Measurements from ENCODE around the gene PARN.
"Not testable (repeated sequence)": the region's sequence is repeated elsewhere in the genome, so short reads cannot be mapped to it uniquely, and the experiment has no call there.

PARN gene

DNA sequence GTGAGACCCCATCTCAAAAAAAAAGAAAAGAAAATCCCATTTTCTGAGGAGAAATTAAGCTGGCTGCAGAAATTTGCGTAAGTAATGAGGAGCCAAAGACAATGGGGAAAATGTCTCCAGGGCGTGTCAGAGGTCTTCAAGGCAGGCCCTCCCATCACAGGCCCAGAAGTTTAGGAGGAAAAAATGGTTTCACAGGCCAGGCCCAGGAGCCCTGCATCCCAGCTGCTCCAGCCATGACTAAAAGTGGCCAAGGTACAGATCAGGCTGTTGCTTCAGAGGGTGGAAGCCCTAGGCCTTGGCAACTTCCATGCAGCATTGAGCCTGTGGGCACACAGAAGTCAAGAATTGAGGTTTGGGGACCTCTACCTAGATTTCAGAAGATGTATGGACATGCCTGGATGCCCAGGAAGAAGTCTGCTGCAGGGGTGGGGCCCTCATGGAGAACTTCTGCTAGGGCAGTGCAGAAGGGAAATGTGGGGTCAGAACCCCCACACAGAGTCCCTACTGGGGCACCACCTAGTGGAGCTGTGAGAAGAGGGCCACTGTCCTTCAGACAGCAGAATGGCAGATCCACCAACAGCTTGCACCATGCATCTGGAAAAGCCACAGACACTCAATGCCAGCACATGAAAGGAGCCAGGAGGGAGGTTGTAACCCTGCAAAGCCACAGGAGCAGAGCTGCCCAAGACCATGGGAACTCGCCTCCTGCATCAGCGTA, 55.2 kb downstream of the PARN start:
- DNase-seq (ENCODE audit: low read depth): not testable (repeated sequence)

DNA sequence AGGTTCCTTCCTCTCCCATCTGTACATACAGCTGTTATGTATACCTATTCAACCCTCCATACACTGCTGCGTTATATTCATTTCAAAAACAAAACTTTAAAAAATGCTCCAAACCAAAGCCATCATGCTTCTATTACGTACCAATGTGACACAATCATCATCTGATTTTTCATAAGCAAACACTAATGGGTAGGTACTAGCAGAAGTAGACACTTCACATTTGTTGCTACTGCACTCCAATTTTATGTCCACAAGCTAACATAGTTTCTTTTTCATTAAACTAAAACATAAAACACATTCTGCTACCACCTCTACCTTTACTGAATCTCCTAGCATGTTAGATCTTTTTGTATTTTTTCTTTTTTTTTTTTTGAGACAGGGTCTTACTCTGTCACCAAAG, 57.5 kb downstream of the PARN start:
- no peak for DNase-seq (ENCODE audit: low read depth)

DNA sequence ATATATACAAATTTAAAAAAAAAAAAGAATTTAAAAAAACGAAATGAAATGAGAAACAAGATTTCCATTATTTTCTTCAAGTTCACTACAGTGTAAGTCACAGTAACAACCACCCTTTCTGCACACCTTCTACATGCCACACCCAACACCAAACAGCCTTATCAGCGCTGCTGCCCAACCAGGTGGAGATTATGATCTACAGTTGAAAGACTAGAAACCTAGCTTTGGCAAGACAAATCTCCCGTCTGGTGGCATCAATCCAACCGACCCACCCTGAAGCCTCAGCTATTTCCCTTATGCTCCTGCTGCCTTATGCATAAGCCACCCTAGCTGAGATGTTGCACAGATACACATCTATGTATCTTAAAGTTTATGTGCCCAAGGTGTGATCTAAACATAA, 60.8 kb downstream of the PARN start:
- DNase-seq (ENCODE audit: low read depth): no peak

GRCh38 chr16:14566599-14566998, 63.5 kb downstream of the PARN start:
- DNase-seq (ENCODE audit: low read depth): no peak

DNA sequence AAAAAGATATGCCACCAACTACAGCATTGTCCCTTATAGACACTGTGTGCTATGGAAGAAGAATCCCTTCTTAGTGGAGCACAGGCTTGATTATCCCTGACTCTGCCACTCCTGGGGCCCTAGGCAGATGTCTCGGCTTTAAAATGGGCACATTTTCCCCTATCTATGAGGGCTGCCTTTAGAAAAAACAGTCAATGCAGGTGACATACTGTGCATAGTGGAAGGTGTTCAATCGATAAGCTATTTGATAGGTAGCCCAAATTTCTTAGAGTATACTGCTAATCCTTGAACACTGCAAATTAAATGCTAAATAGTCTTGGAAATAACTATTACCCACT, 64.4 kb downstream of the PARN start:
- no peak for DNase-seq (ENCODE audit: low read depth)

GRCh38 chr16:14564861-14565687, 65.0 kb downstream of the PARN start:
- DNase-seq (ENCODE audit: low read depth): no peak

DNA sequence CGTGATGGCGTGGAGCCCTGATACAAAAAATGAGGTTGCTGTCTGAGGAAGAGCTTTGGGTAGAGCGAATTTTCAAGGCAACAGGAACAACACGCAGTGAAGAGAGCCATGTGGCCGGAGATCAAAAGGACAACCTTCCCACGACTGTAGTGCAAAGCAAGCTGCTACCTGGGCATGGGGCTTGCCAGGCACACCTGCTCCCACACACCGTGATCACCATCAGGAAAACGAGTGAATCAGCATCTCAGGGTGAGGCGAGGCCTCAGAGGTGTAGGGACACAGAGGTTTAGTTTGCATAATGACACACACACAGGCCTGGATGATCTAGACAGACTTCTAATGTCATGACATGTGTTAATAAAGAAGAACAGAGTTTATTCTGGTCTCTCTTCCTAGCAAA, 65.7 kb downstream of the PARN start:
- no peak for DNase-seq (ENCODE audit: low read depth)

DNA sequence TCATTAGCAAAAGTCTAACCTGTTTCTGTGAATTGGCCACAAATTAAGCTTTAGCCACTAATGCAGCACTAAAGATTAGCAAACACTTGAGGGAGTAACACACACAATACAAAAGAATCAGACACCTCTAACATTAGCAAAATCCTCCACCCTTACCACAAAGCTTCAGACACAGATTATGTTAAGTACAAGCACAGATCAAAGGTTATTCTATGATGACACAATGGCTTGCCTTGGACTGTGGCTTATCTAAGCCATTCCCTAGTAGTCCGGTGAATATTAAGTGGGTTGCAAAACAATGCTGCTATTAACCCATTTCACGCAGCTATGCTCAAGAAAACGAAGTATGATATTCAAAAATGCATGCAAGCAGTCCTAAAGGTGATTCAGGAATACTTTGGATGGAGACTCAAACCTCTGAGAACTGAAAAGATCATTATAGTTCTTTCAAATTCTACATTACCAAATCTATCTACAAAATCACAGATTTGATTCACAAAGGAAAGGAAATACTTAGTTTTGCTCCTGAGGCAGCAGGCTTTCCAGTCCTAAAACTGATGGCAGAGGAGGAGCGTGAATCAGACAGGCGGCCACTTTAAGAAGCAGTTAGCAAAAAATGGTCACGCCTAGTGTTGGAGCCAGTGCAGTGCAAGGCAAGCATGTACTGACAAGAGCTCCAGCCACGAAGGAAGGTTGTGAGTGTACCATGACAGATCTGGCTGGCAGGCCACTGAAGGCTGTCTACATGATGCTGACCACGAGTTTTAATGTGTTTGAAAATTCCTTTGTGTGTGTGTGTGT, 67.2 kb downstream of the PARN start:
- DNase-seq (ENCODE audit: low read depth): no peak

DNA sequence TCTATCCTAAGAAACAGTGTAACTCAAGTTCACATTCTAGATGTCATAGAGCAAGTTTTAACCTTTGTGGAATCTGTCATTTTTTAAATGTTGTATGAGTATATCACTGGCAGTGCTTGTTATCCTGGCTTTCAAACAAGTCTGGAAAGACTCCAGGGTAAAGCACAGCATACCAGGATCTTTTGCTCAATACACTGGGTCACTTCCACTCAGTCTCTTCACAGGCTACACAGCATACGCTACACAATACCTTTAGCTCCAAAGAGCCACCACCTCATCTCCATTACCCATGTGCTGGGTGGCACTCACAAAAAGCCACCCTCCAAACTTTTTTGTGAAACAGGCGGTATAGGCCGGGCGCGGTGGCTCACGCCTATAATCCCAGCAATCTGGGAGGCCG, 69.5 kb downstream of the PARN start:
- DNase-seq (ENCODE audit: low read depth): no peak

DNA sequence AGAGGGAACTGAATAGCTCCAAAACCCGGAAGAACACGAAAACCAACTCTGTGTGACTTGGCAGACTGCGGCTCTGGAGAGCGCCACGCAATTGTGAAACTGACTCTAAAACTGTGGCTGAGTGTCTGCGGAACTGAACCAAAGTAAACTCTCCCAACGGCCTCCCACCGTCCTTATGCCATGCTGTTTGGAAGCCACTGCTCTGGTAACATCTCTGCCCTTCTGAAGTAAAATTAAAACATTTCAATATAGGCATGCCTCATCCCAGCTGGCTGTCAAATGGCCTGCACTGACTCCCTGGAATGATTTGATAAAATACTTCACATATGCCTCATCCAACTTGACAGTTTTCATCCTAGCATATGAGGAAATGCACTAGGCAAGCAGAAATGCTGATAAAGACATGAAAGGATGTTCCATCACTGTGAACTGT, 70.2 kb downstream of the PARN start:
- no peak for DNase-seq (ENCODE audit: low read depth)

GRCh38 chr16:14553447-14553846, 76.6 kb downstream of the PARN start:
- no peak for DNase-seq (ENCODE audit: low read depth)

DNA sequence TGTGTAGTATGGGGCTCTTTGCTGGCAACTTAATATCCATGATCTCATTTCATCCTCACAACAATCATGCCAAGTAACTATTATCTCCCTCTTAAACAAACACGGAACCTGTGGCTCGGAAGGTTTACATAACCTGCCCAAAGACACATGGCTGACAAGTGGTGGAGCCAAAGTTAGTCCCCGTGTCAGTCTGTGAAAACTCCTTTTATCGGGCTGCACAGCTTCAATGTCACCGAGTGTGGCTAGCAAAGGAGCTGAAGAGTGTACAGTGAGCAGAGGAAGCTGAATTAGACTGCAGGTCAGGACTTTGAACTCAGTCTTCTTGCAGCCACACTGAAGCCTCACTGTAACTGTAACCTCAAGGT, 80.3 kb downstream of the PARN start:
- no peak for DNase-seq (ENCODE audit: low read depth)

- DNase-seq (ENCODE audit: low read depth): no peak
Measured at GRCh38 chr16:14548933-14549788, 80.9 kb downstream of the PARN start.

- DNase-seq (ENCODE audit: low read depth): no peak
Measured at GRCh38 chr16:14545346-14545884, 84.6 kb downstream of the PARN start.

- DNase-seq (ENCODE audit: low read depth): not testable (repeated sequence)
Measured at GRCh38 chr16:14544846-14545245, 85.2 kb downstream of the PARN start.

GRCh38 chr16:14539631-14540030, 90.4 kb downstream of the PARN start:
- no peak for DNase-seq (ENCODE audit: low read depth)

- DNase-seq (ENCODE audit: low read depth): no peak
Measured at GRCh38 chr16:14539156-14539555, 90.9 kb downstream of the PARN start.

DNA sequence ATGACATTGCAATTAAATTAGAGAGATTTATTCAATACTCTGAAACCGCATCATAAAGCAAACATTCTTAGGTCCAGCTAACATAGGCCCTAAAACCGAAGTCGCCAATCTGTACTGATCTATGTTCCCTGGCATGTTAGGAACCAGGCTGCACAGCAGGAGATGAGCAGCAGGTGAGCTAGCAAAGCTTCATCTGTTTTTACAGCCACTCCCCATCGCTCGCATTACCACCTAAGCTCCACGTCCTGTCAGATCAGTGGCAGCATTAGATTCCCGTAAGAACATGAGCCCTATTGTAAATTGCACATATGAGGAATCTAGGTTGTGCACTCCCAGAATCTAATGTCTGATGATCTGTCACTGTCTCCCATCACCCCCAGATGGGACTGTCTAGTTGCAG, 91.5 kb downstream of the PARN start:
- DNase-seq (ENCODE audit: low read depth): no peak

DNA sequence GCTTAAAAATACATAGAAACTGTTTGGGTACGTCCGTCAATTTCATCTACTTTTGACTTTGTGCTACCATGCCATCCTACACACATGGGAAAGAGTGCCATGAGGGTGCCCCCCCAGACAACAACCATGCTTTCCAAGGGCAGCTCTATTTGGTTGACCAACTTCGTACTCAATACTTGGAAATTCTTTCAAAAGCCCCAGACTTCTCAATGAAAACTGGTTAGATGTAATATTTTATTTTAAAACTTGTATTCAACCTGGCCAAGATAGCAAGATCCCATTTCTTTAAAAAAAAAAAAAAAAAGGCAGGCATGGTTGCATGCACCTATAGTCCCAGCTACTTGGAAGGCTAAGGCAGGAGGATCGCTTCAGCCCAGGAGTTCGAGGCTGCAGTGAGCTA, 98.4 kb downstream of the PARN start:
- DNase-seq (ENCODE audit: low read depth): no peak

DNA sequence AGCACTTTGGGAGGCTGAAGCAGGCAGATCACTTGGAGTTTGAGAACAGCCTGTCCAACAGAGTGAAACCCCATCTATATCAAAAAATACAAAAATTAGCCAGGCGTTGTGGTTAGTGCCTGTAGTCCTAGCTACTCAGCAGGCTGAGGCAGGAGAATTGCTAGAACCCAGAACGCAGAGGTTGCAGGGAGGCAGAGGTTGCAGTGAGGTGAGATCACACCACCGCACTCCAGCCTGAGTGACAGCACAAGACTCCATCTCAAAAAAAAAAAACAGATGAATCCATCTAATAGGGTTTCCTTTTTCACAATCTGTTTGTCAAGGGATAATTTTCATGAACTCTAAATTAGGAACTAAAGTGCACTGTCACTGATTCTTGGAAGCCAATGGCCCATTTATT, 99.0 kb downstream of the PARN start:
- DNase-seq (ENCODE audit: low read depth): no peak

- DNase-seq (ENCODE audit: low read depth): no peak
Measured at GRCh38 chr16:14530046-14530445, 100.0 kb downstream of the PARN start.

All from activated T-helper 9 cell treated with anti-CD3 and anti-CD28 coated beads, Interleukin-2, amount 50 U/mL, for 16 hours (primary cell).